Naive thymus-derived CD4-positive, alpha-beta T cell (primary cell): Measurements from ENCODE around the gene SRPK1. TPM values are rescaled to one million over a fixed set of nuclear protein-coding genes. Genes with fewer than 3 reads are reported as not detected.
A peak's percentile ranks its signal among the peaks of the same experiment; 100 is the strongest.

Experiments used
- ATAC-seq: fragments of 150-1000 bp; cut with Tn5 transposase; 2 replicates; pipeline ENCODE4 v1.10.0; 2021; ENCODE audit warnings: mild to moderate bottlenecking, moderate library complexity
- CTCF ChIA-PET: fragments of 350-600 bp; sonication (Branson Sonifier 250); formaldehyde crosslinking; loops from one replicate; lab custom pipeline; 2021; ENCODE audit warnings: antibody characterized with exemption; lab: Charles Lee
- POLR2A ChIA-PET: fragments of 350-600 bp; sonication (Branson Sonifier 250); formaldehyde crosslinking; loops from one replicate; lab custom pipeline; 2021; ENCODE audit warnings: antibody characterized with exemption, inconsistent platforms; lab: Charles Lee
- DNase-seq, 9 donors: peaks; one replicate each; pipeline versions ENCODE4 v3.0.0 to v3.0.0-alpha.2; 2020 to 2022; ENCODE audit warnings: mixed read lengths in 1 of 9
- H3K27ac ChIP-seq: one replicate; pipeline ENCODE4 v1.7.0; 2013; ENCODE audit warnings: mild to moderate bottlenecking, low read depth, low read length, moderate library complexity
- H3K27me3 ChIP-seq, 2 donors: one replicate each; pipeline ENCODE4 v1.7.0; 2013; ENCODE audit warnings: low read length in 2 of 2, mild to moderate bottlenecking in 2 of 2, moderate library complexity in 2 of 2; ENCODE audit not compliant: control insufficient read depth in 2 of 2, insufficient read depth in 2 of 2
- H3K36me3 ChIP-seq, 3 experiments: 1 replicate in 2 of 3; 2 replicates in 1 of 3; pipeline ENCODE4 v1.7.0; 2013; ENCODE audit warnings: low read length in 3 of 3, mild to moderate bottlenecking in 3 of 3, moderate library complexity in 1 of 3; ENCODE audit not compliant: insufficient read depth in 3 of 3, control insufficient read depth in 2 of 3
- H3K4me1 ChIP-seq, 2 donors: one replicate each; pipeline ENCODE4 v1.7.0; 2013; ENCODE audit warnings: low read length in 2 of 2, mild to moderate bottlenecking in 2 of 2, moderate library complexity in 1 of 2; ENCODE audit not compliant: control insufficient read depth in 2 of 2, insufficient read depth in 2 of 2
- H3K4me3 ChIP-seq: 2 replicates; pipeline ENCODE4 v1.7.0; 2013; ENCODE audit warnings: mild to moderate bottlenecking, low read length
- H3K9me3 ChIP-seq, 3 experiments: 1 replicate in 2 of 3; 2 replicates in 1 of 3; pipeline ENCODE4 v1.7.0; 2013; ENCODE audit warnings: low read length in 3 of 3; ENCODE audit not compliant: control insufficient read depth in 2 of 3
- H3K27ac Mint-ChIP-seq, 9 donors: one replicate each; pipeline ENCODE4 v1.8.0; 2020 to 2022; ENCODE audit warnings: mixed read lengths in 9 of 9, mild to moderate bottlenecking in 8 of 9, moderate library complexity in 5 of 9, inconsistent platforms in 2 of 9
- H3K27me3 Mint-ChIP-seq, 5 donors: one replicate each; pipeline ENCODE4 v1.8.0; 2021 to 2022; ENCODE audit warnings: mixed read lengths in 5 of 5, mild to moderate bottlenecking in 1 of 5
- H3K36me3 Mint-ChIP-seq, 5 donors: one replicate each; pipeline ENCODE4 v1.8.0; 2020 to 2022; ENCODE audit warnings: mixed read lengths in 5 of 5, mild to moderate bottlenecking in 3 of 5, inconsistent platforms in 1 of 5
- H3K4me1 Mint-ChIP-seq, 7 donors: one replicate each; pipeline ENCODE4 v1.8.0; 2020 to 2022; ENCODE audit warnings: mixed read lengths in 7 of 7, mild to moderate bottlenecking in 3 of 7, inconsistent platforms in 1 of 7
- H3K4me3 Mint-ChIP-seq, 10 donors: one replicate each; pipeline ENCODE4 v1.8.0; 2020 to 2022; ENCODE audit warnings: mild to moderate bottlenecking in 10 of 10, mixed read lengths in 10 of 10, moderate library complexity in 6 of 10, inconsistent platforms in 2 of 10
- H3K9me3 Mint-ChIP-seq, 11 donors: one replicate each; pipeline ENCODE4 v1.8.0; 2020 to 2022; ENCODE audit warnings: mixed read lengths in 11 of 11, mild to moderate bottlenecking in 4 of 11, inconsistent platforms in 1 of 11, moderate library complexity in 1 of 11
- intact Hi-C, 2 donors: fragments of 100-400 bp; cut with micrococcal nuclease; formaldehyde crosslinking; loops; one replicate each; pipeline ENCODE4 v1.15.1; 2023
- polyA plus RNA-seq, 2 donors: library from polyadenylated mRNA; unstranded; fragments of 300-500 nt; fragmentation: Illumina TruSeq; gene quantifications; one replicate each; pipeline ENCODE4 v1.2.3, GENCODE V29; 2021
- total RNA-seq, 6 experiments: library from RNA in 5 of 6; stranded (reverse) in 5 of 6; gene quantifications; 1 replicate in 5 of 6; 2 replicates in 1 of 6; pipeline ENCODE4 v1.2.3 and lab custom pipeline; 2021 to 2026

The SRPK1 gene
- total and polyA plus RNA-seq, 7 experiments from 2014 or later = 29.1 to 80.9 (median 42.1) TPM

GRCh38 chr6:35797837-35798526 lies 122.9 kb downstream of the SRPK1 start:
- H3K27me3 Mint-ChIP-seq = peaks cover 0 to 10% (median 5%) of the 10 kb centered on the region in 5 donors
- Histone ChIP-seq H3K36me3 (no peaks in the 10 kb centered on the region), H3K4me1 (no peaks in the 10 kb centered on the region), H3K4me3 (no peak overlapping the region), H3K27ac (no peak overlapping the region), H3K27me3 (no peaks in the 10 kb centered on the region), H3K9me3 (no peaks in the 10 kb centered on the region)
- intact Hi-C loops = no loop called here
- peaks cover 0 to 2% (median 0%) of the 10 kb centered on the region in 7 donors for H3K4me1 Mint-ChIP-seq
- ATAC-seq (no peak), DNase-seq (no peak)
- peaks cover 0 to 2% (median 0%) of the 10 kb centered on the region in 11 donors for H3K9me3 Mint-ChIP-seq
- POLR2A ChIA-PET = no interaction called here
- no peak overlapping the region for H3K4me3 Mint-ChIP-seq
- CTCF ChIA-PET = interaction anchor here (0.6 kb wide), 1 partner anchor 210 kb away, joined by 3 read pairs; no protein-coding TSS in a partner anchor
- H3K27ac Mint-ChIP-seq = no peak overlapping the region
- H3K36me3 Mint-ChIP-seq = no peaks in the 10 kb centered on the region

GRCh38 chr6:35796236-35796635 lies 124.7 kb downstream of the SRPK1 start:
- no peaks in the 10 kb centered on the region for H3K9me3 ChIP-seq
- H3K4me1 ChIP-seq = no peaks in the 10 kb centered on the region
- intact Hi-C loops = no loop called here
- DNase-seq (no peak), ATAC-seq (no peak)
- ChIA-PET POLR2A (no interaction called here), CTCF (no interaction called here)
- Mint-ChIP-seq H3K9me3 (peaks cover 0 to 2% (median 0%) of the 10 kb centered on the region in 11 donors), H3K27ac (no peak overlapping the region), H3K27me3 (peaks cover 0 to 11% (median 5%) of the 10 kb centered on the region in 5 donors), H3K4me1 (peaks cover 0 to 2% (median 0%) of the 10 kb centered on the region in 7 donors), H3K36me3 (no peaks in the 10 kb centered on the region), H3K4me3 (no peak overlapping the region)
- H3K27ac ChIP-seq = no peak overlapping the region
- no peaks in the 10 kb centered on the region for H3K36me3 ChIP-seq
- no peak overlapping the region for H3K4me3 ChIP-seq
- no peaks in the 10 kb centered on the region for H3K27me3 ChIP-seq

GRCh38 chr6:35795453-35796071 lies 125.3 kb downstream of the SRPK1 start:
- Histone ChIP-seq H3K9me3 (no peaks in the 10 kb centered on the region), H3K4me3 (no peak overlapping the region), H3K36me3 (no peaks in the 10 kb centered on the region), H3K4me1 (no peaks in the 10 kb centered on the region), H3K27ac (no peak overlapping the region), H3K27me3 (no peaks in the 10 kb centered on the region)
- DNase-seq (no peak), ATAC-seq (peak; percentile 20)
- ChIA-PET POLR2A (no interaction called here), CTCF (no interaction called here)
- H3K27me3 Mint-ChIP-seq = peaks cover 1 to 16% (median 5%) of the 10 kb centered on the region in 5 donors
- peak overlapping the region in 1 of 9 donors; percentile 74 for H3K27ac Mint-ChIP-seq
- H3K9me3 Mint-ChIP-seq = peaks cover 0 to under 1% (median 0%) of the 10 kb centered on the region in 11 donors
- no peaks in the 10 kb centered on the region for H3K36me3 Mint-ChIP-seq
- no peak overlapping the region for H3K4me3 Mint-ChIP-seq
- intact Hi-C loops = no loop called here
- H3K4me1 Mint-ChIP-seq = peaks cover 0 to 2% (median 0%) of the 10 kb centered on the region in 7 donors

GRCh38 chr6:35794536-35795452 lies 126.1 kb downstream of the SRPK1 start:
- no peak for ATAC-seq
- Histone ChIP-seq H3K27ac (no peak overlapping the region), H3K4me3 (no peak overlapping the region), H3K4me1 (no peaks in the 10 kb centered on the region), H3K27me3 (no peaks in the 10 kb centered on the region), H3K9me3 (no peaks in the 10 kb centered on the region), H3K36me3 (no peaks in the 10 kb centered on the region)
- CTCF ChIA-PET = interaction anchor here (0.6 kb wide), 1 partner anchor 1347 kb away, joined by 4 read pairs; no protein-coding TSS in a partner anchor
- no peaks in the 10 kb centered on the region for H3K36me3 Mint-ChIP-seq
- intact Hi-C loops = no loop called here
- peaks cover 5 to 18% (median 7%) of the 10 kb centered on the region in 5 donors for H3K27me3 Mint-ChIP-seq
- no peak overlapping the region for H3K4me3 Mint-ChIP-seq
- no peak overlapping the region for H3K27ac Mint-ChIP-seq
- no peaks in the 10 kb centered on the region for H3K9me3 Mint-ChIP-seq
- no peak for DNase-seq
- POLR2A ChIA-PET = interaction anchor here (0.6 kb wide), 3 partner anchors 145 to 299 kb away, joined by 3 to 4 read pairs (median 4); no protein-coding TSS in a partner anchor
- peaks cover 0 to 2% (median 0%) of the 10 kb centered on the region in 7 donors for H3K4me1 Mint-ChIP-seq

- no peaks in the 10 kb centered on the region for H3K9me3 ChIP-seq
- H3K27ac ChIP-seq = no peak overlapping the region
- Mint-ChIP-seq H3K4me1 (peaks cover 0 to 3% (median 0%) of the 10 kb centered on the region in 7 donors), H3K9me3 (no peaks in the 10 kb centered on the region), H3K4me3 (no peak overlapping the region), H3K36me3 (no peaks in the 10 kb centered on the region), H3K27me3 (peaks cover 30 to 49% (median 34%) of the 10 kb centered on the region in 5 donors), H3K27ac (peak overlapping the region in 1 of 9 donors; percentile 9)
- no peaks in the 10 kb centered on the region for H3K36me3 ChIP-seq
- intact Hi-C loops = no loop called here
- H3K4me3 ChIP-seq = no peak overlapping the region
- DNase-seq (no peak), ATAC-seq (no peak)
- H3K4me1 ChIP-seq = no peaks in the 10 kb centered on the region
- H3K27me3 ChIP-seq = peaks cover 0 to 3% of the 10 kb centered on the region in 2 donors
- CTCF ChIA-PET = no interaction called here
- POLR2A ChIA-PET = interaction anchor here (0.6 kb wide), 1 partner anchor 1707 kb away, joined by 3 read pairs; no protein-coding TSS in a partner anchor
Measured at GRCh38 chr6:35790683-35791082, 130.2 kb downstream of the SRPK1 start.

GRCh38 chr6:35788423-35788982 lies 132.4 kb downstream of the SRPK1 start:
- ATAC-seq (no peak), DNase-seq (no peak)
- H3K9me3 Mint-ChIP-seq = no peaks in the 10 kb centered on the region
- intact Hi-C loops = no loop called here
- no peaks in the 10 kb centered on the region for H3K36me3 Mint-ChIP-seq
- ChIA-PET POLR2A (no interaction called here), CTCF (no interaction called here)
- peaks cover 0 to 2% (median 0%) of the 10 kb centered on the region in 7 donors for H3K4me1 Mint-ChIP-seq
- H3K27me3 ChIP-seq = peaks cover 0 to 3% of the 10 kb centered on the region in 2 donors
- peak overlapping the region in 1 of 9 donors; percentile 18 for H3K27ac Mint-ChIP-seq
- H3K4me1 ChIP-seq = no peaks in the 10 kb centered on the region
- H3K4me3 Mint-ChIP-seq = no peak overlapping the region
- no peak overlapping the region for H3K4me3 ChIP-seq
- H3K27ac ChIP-seq = no peak overlapping the region
- peaks cover 36 to 56% (median 49%) of the 10 kb centered on the region in 5 donors for H3K27me3 Mint-ChIP-seq
- H3K9me3 ChIP-seq = no peaks in the 10 kb centered on the region
- H3K36me3 ChIP-seq = no peaks in the 10 kb centered on the region
